HEK293 (cell line): ENCODE measurements around the gene IL12RB1.

ENCODE experiments used
- CTCF ChIP-seq: fragments of 450-650 bp; formaldehyde crosslinking; IDR thresholded peaks from 2 replicates; pipeline ENCODE4 v1.5.1; 2016; ENCODE audit warnings: missing biosample characterization, missing genetic modification characterization
- ZNF175 ChIP-seq: fragments of 450-650 bp; formaldehyde crosslinking; IDR thresholded peaks from 2 replicates; pipeline ENCODE4 v1.5.1; 2016; ENCODE audit warnings: missing biosample characterization, missing genetic modification characterization
- ZNF777 ChIP-seq: fragments of 450-650 bp; formaldehyde crosslinking; IDR thresholded peaks from 2 replicates; pipeline ENCODE4 v1.5.1; 2017; ENCODE audit warnings: missing biosample characterization, missing genetic modification characterization, borderline replicate concordance

DNA sequence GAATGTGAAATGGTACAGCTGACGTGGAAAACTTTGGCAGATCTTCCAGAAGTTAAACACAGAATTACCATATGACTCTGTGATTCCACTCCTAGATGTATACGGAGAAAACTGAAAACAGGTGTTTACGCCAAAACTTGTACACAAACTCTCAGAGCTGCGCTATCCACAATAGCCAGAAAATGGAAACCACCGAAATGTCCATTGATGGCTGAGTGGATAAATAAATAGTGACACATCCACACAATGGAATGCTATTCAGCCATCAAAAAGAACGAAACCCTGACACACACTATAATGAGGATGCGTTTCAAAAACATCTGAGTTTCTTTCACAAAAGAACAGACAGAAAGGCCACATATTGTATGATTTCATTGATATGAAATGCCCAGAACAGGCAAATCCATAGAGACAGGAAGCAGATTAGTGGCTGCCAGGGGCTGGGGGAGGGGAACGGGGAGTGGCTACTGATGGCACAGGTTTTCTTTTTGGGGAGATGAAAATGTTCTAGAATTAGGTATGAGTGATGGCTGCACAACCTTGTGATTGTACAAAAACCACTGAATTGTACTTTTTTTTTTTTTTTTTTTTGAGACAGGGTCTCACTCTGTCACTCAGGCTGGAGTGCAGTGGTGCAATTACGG, 33.0 kb downstream of the IL12RB1 start:
- TF ChIP-seq ZNF777 (tag by site-specific recombination) = no peak
- no peak for TF ChIP-seq CTCF (tag by site-specific recombination)
- TF ChIP-seq ZNF175 = no peak
